Neural progenitor cell (in vitro differentiated cells): ENCODE data around the gene PRXL2C.

Experiments used
- EZH2 ChIP-seq: fragments of 200-600 bp; sonication (generic); IDR thresholded peaks from 2 replicates; pipeline ENCODE4 v1.6.1; 2017; ENCODE audit warnings: antibody characterized with exemption, mild to moderate bottlenecking, moderate library complexity
- EZH2phosphoT487 ChIP-seq: fragments of 200-600 bp; sonication (generic); IDR thresholded peaks from 2 replicates; pipeline ENCODE4 v1.6.1; 2017; ENCODE audit warnings: antibody characterized with exemption
- TF ChIP-seq, protein P1 (sequence below): fragments of 200-600 bp; sonication (generic); IDR thresholded peaks from 2 replicates; pipeline ENCODE4 v1.5.1; 2017; ENCODE audit warnings: antibody characterized with exemption, mild to moderate bottlenecking

DNA sequence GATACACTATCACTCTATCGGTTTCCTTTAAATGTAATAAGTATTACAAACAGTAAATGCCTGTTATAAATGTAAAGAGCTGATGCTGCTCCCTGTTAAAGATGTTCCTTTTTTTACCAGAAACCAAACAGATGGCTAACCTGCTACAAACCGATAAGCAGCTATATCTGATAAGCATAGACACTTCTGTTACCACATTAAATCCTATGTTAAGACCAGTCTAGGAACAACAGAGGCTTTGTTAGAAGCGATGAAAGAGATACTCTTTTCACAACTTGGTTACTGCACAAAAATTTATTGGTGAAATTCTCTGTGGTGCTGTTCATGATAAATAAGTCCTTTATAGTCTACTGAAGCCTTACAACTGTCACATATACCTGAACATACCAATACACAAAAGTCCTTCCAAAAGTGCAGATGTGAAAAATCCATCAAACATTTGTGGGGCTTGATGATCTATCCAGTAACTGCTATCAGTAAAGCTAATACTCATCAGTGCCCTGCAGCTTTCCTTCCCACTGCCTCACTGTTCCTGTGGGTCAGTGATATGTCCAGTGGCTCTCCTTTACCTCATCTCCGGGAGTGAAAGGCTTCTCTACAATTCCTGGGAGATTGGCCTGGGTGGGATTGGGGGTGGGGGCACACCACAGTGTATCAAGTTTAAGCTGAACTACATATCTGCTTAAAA, 25.8 kb upstream of the PRXL2C start:
- no peak for TF ChIP-seq EZH2
- TF ChIP-seq, protein P1, sequence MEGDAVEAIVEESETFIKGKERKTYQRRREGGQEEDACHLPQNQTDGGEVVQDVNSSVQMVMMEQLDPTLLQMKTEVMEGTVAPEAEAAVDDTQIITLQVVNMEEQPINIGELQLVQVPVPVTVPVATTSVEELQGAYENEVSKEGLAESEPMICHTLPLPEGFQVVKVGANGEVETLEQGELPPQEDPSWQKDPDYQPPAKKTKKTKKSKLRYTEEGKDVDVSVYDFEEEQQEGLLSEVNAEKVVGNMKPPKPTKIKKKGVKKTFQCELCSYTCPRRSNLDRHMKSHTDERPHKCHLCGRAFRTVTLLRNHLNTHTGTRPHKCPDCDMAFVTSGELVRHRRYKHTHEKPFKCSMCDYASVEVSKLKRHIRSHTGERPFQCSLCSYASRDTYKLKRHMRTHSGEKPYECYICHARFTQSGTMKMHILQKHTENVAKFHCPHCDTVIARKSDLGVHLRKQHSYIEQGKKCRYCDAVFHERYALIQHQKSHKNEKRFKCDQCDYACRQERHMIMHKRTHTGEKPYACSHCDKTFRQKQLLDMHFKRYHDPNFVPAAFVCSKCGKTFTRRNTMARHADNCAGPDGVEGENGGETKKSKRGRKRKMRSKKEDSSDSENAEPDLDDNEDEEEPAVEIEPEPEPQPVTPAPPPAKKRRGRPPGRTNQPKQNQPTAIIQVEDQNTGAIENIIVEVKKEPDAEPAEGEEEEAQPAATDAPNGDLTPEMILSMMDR: no peak
- no peak for TF ChIP-seq EZH2phosphoT487
